A549 (cell line): Measurements from ENCODE around the gene CCDC9. TPM values are rescaled to one million over a fixed set of nuclear protein-coding genes. Genes with fewer than 3 reads are reported as not detected.

Experiments used
- ATAC-seq, 2 experiments: fragments of 200-7000 bp in 1 of 2; fragments of >200 bp in 1 of 2; cut with Nextera tagmentation in 1 of 2; cut with Tn5 transposase in 1 of 2; 3 replicates each; pipeline versions ENCODE4 v1.8.0 to v1.9.1; 2018 to 2020; ENCODE audit warnings: mild to moderate bottlenecking in 1 of 2, moderate library complexity in 1 of 2
- CTCF ChIA-PET: fragments of 300-600 bp; sonication (Branson Sonifier 250); formaldehyde crosslinking; extraction: SDS; loops from one replicate; lab custom pipeline; 2021; ENCODE audit warnings: antibody characterized with exemption, inconsistent platforms; lab: Yijun Ruan, JAX
- POLR2A ChIA-PET: fragments of 350-600 bp; formaldehyde crosslinking; extraction: SDS; loops from one replicate; lab custom pipeline; 2021; ENCODE audit warnings: antibody characterized with exemption, inconsistent platforms; lab: Yijun Ruan, JAX
- DNase-seq, 2 experiments: peaks; one replicate each; pipeline versions ENCODE4 v3.0.0 to v3.0.0-alpha.2; 2011 to 2016; ENCODE audit warnings: low read depth in 1 of 2, low spot score in 1 of 2
- FAIRE-seq: peaks from 2 replicates; lab custom pipeline; 2011; peaks lifted over from hg19 to GRCh38; lab: Jason Lieb, UNC
- H3K27ac ChIP-seq, 2 experiments: fragments of >200 bp; sonication (Bioruptor Twin); formaldehyde crosslinking; 3 replicates each; pipeline ENCODE4 v1.5.1; 2016 to 2017
- H3K4me1 ChIP-seq: fragments of >200 bp; sonication (Bioruptor Twin); formaldehyde crosslinking; 3 replicates; pipeline ENCODE4 v1.6.1; 2016
- H3K4me2 ChIP-seq: fragments of >200 bp; sonication (Bioruptor Twin); formaldehyde crosslinking; 3 replicates; pipeline ENCODE4 v1.6.1; 2016
- H3K4me3 ChIP-seq: fragments of >200 bp; sonication (Bioruptor Twin); formaldehyde crosslinking; 3 replicates; pipeline ENCODE4 v1.5.1; 2016
- H3K9me3 ChIP-seq: fragments of >200 bp; sonication (Bioruptor Twin); formaldehyde crosslinking; 3 replicates; pipeline ENCODE4 v1.6.1; 2016
- BHLHE40 ChIP-seq: IDR thresholded peaks from 2 replicates; pipeline ENCODE4 v1.6.1; 2012; ENCODE audit warnings: low read depth, low read length, inconsistent platforms
- EHF ChIP-seq: fragments of 250-450 bp; sonication (Bioruptor Pico); IDR thresholded peaks from 2 replicates; pipeline ENCODE4 v1.5.0; 2020; ENCODE audit warnings: mild to moderate bottlenecking
- FOXS1 ChIP-seq: fragments of 250-450 bp; sonication (Bioruptor Pico); IDR thresholded peaks from 2 replicates; pipeline ENCODE4 v1.5.0; 2020; ENCODE audit warnings: mild to moderate bottlenecking, moderate library complexity
- HDAC2 ChIP-seq: fragments of 200-600 bp; sonication (generic); IDR thresholded peaks from 2 replicates; pipeline ENCODE4 v1.6.1; 2016
- HEYL ChIP-seq: fragments of 250-450 bp; sonication (Bioruptor Pico); IDR thresholded peaks from 2 replicates; pipeline ENCODE4 v1.8.0; 2021; ENCODE audit warnings: mild to moderate bottlenecking, moderate library complexity
- HMGXB4 ChIP-seq: fragments of 250-450 bp; sonication (Bioruptor Pico); IDR thresholded peaks from 2 replicates; pipeline ENCODE4 v1.5.0; 2021; ENCODE audit warnings: mild to moderate bottlenecking, moderate library complexity, borderline replicate concordance
- HOXA7 ChIP-seq: fragments of 250-450 bp; sonication (Bioruptor Pico); IDR thresholded peaks from 2 replicates; pipeline ENCODE4 v1.5.0; 2020; ENCODE audit warnings: mild to moderate bottlenecking, moderate library complexity
- HOXB13 ChIP-seq: fragments of 250-450 bp; sonication (Bioruptor Pico); IDR thresholded peaks from 2 replicates; pipeline ENCODE4 v1.5.0; 2020; ENCODE audit warnings: low read depth, mild to moderate bottlenecking, moderate library complexity
- HOXB5 ChIP-seq: fragments of 250-450 bp; sonication (Bioruptor Pico); IDR thresholded peaks from 2 replicates; pipeline ENCODE4 v1.5.0; 2020; ENCODE audit warnings: mild to moderate bottlenecking, moderate library complexity
- JUNB ChIP-seq: fragments of >200 bp; sonication (Bioruptor Twin); formaldehyde crosslinking; IDR thresholded peaks from 2 replicates; pipeline ENCODE4 v1.6.1; 2016
- MAFK ChIP-seq: fragments of 450-650 bp; IDR thresholded peaks from 2 replicates; pipeline ENCODE4 v1.6.1; 2014; ENCODE audit not compliant: partially characterized antibody
- MAZ ChIP-seq: fragments of 150-350 bp; IDR thresholded peaks from 2 replicates; pipeline ENCODE4 v1.6.1; 2014; ENCODE audit warnings: antibody characterized with exemption, low read depth, low read length, borderline replicate concordance
- PBX3 ChIP-seq: IDR thresholded peaks from 2 replicates; pipeline ENCODE4 v1.6.1; 2012
- RCOR1 ChIP-seq: fragments of 150-350 bp; IDR thresholded peaks from 2 replicates; pipeline ENCODE4 v1.6.1; 2014; ENCODE audit warnings: antibody characterized with exemption, low read length, low read depth
- SREBF2 ChIP-seq: fragments of 450-650 bp; IDR thresholded peaks from 2 replicates; pipeline ENCODE4 v1.6.1; 2014; ENCODE audit warnings: mild to moderate bottlenecking, moderate library complexity
- WGBS: methylation state at CpG from one replicate; pipeline ENCODE4 v1.1.6; 2017; ENCODE audit errors: missing lambda C conversion rate; 5-methylcytosine and 5-hydroxymethylcytosine counted together
- polyA plus RNA-seq, 4 experiments: library from polyadenylated mRNA; depleted of rRNA in 3 of 4; stranded (reverse); fragments of >200 nt; fragmentation: RNase III in 1 of 4; extraction: RNeasy Plus Mini Kit Qiagen cat#74134 plus additional on column Dnase treatment in 1 of 4; gene quantifications; 2 replicates in 3 of 4; 3 replicates in 1 of 4; pipeline ENCODE4 v1.2.3, GENCODE V29; 2011 to 2017
- small RNA-seq, 6 experiments: library from RNA; depleted of rRNA; stranded (forward); fragments of <200 nt; gene quantifications; one replicate each; pipeline ENCODE3, GENCODE V24; 2012
- TF ChIP-seq, protein P1 (sequence below): fragments of >200 bp; sonication (Bioruptor Twin); formaldehyde crosslinking; IDR thresholded peaks from 2 replicates; pipeline ENCODE4 v1.6.1; 2016
- TF ChIP-seq, protein P2 (sequence below): IDR thresholded peaks from 2 replicates; pipeline ENCODE4 v1.6.1; 2012

CCDC9 gene
- polyA plus RNA-seq, 2 of the 4 experiments (the other 2 are of a cell fraction): 9.4 to 24.6 TPM

DNA sequence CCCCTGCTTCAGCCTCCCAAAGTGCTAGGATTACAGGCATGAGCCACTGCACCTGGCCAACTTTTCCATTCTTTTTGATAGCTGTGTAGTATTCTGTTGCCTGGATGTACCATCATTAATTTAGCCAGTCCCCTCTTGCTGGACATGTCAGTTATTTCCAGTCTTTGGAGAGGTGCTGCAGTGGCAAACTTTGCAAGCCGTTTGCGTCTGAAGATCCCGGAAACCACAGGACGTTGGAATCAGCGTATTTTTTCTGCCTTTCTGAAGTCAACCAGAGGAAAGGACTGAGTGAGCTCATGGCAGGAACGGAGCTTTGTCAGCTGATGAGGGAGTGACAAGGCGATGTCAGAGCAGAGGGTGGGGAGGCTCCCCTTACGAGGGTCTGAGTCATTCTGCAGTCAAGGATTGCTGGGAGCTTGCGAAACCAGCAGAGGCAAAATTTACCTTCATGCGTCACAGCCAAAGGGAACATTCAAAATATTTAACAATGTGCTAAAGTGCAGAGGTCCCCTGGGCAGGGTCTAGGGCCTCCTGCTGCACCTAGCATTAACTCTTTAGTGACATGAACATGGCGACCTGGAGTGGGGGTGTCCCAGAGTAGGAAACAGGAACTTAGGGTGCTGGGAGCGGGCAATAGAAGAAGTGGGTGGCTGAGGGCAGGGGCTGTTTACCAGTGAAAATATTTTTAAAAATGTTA lies 58.9 kb downstream of the CCDC9 start (continued):
- TF ChIP-seq HMGXB4: no peak
- TF ChIP-seq HOXA7 (CRISPR knock-in tag): no peak
- TF ChIP-seq HOXB13 (CRISPR knock-in tag): peak; percentile 67; the same call in 1 of the 2 replicates
- no peak for TF ChIP-seq SREBF2
- peak; percentile 55 for TF ChIP-seq HOXB5 (CRISPR knock-in tag)
- TF ChIP-seq RCOR1: peak; percentile 69; the same call in 1 of the 2 replicates
- peak; percentile 92 for TF ChIP-seq PBX3
- TF ChIP-seq, protein P1, sequence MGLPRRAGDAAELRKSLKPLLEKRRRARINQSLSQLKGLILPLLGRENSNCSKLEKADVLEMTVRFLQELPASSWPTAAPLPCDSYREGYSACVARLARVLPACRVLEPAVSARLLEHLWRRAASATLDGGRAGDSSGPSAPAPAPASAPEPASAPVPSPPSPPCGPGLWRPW: peak; percentile 92
- no peak for TF ChIP-seq BHLHE40
- TF ChIP-seq MAZ: no peak
- TF ChIP-seq EHF (CRISPR knock-in tag): no peak
- peak; percentile 76; the same call in 1 of the 2 replicates for TF ChIP-seq HDAC2
- peak; percentile 94 for TF ChIP-seq MAFK
- TF ChIP-seq JUNB: peak; percentile 96

DNA sequence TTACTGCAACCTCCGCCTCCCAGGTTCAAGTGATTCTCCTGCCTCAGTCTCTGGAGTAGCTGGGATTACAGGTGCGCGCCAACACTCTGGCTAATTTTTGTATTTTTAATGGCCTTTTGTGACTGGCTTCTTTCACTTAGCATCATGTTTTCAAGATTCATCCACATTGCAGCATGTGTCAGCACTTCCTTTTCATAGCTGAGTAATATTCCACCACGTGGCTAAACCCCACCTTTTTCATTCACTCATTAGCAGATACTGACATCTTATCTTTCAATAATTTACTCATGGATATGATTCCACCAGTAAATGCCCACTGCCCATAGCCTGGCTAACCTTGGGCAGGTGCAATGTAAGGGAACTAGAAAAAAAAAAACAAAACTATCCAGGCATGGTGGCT lies 60.2 kb downstream of the CCDC9 start:
- H3K4me1 ChIP-seq: peaks cover 19% of the 10 kb centered on the region
- no peak for FAIRE-seq
- no peak for DNase-seq
- ChIA-PET POLR2A (interaction anchor here (0.7 to 2.4 kb wide), 2 partner anchors 32 to 43 kb away, joined by 4 to 21 read pairs; partner anchors contain the start of gene DHX34), CTCF (interaction anchor here (1.2 to 7.1 kb wide), 6 partner anchors 10 to 75 kb away, joined by 4 to 73 read pairs (median 6); partner anchors contain the start of gene DHX34)
- peaks cover 18% of the 10 kb centered on the region for H3K9me3 ChIP-seq
- H3K4me3 ChIP-seq: no peak overlapping the region
- TF ChIP-seq HEYL (CRISPR knock-in tag) (0 out of 2 replicates have a peak, but pooled peaks have one; percentile 46), FOXS1 (no peak)
- TF ChIP-seq, protein P2, sequence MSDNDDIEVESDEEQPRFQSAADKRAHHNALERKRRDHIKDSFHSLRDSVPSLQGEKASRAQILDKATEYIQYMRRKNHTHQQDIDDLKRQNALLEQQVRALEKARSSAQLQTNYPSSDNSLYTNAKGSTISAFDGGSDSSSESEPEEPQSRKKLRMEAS: peak; percentile 64
- H3K4me2 ChIP-seq: no peak overlapping the region
- H3K27ac ChIP-seq: peak overlapping the region; percentile 67 to 81; a peak in 5 of 6 replicates
- 75% methylated on average over 4 of the region's 4 CpGs for WGBS
- ATAC-seq: no peak

DNA sequence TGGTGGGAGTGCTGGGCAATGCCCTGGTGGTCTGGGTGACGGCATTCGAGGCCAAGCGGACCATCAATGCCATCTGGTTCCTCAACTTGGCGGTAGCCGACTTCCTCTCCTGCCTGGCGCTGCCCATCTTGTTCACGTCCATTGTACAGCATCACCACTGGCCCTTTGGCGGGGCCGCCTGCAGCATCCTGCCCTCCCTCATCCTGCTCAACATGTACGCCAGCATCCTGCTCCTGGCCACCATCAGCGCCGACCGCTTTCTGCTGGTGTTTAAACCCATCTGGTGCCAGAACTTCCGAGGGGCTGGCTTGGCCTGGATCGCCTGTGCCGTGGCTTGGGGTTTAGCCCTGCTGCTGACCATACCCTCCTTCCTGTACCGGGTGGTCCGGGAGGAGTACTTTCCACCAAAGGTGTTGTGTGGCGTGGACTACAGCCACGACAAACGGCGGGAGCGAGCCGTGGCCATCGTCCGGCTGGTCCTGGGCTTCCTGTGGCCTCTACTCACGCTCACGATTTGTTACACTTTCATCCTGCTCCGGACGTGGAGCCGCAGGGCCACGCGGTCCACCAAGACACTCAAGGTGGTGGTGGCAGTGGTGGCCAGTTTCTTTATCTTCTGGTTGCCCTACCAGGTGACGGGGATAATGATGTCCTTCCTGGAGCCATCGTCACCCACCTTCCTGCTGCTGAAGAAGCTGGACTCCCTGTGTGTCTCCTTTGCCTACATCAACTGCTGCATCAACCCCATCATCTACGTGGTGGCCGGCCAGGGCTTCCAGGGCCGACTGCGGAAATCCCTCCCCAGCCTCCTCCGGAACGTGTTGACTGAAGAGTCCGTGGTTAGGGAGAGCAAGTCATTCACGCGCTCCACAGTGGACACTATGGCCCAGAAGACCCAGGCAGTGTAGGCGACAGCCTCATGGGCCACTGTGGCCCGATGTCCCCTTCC lies 63.9 kb downstream of the CCDC9 start:
- H3K4me1 ChIP-seq: peaks cover 8% of the 10 kb centered on the region
- H3K4me3 ChIP-seq: no peak overlapping the region
- no peak for ATAC-seq
- CTCF ChIA-PET: interaction anchor here (0.6 to 1.7 kb wide), 5 partner anchors 14 to 445 kb away, joined by 3 to 11 read pairs (median 5); partner anchors contain the start of gene DHX34
- H3K9me3 ChIP-seq: peaks cover 5% of the 10 kb centered on the region
- no peak for FAIRE-seq
- peak overlapping the region; percentile 21 to 24; a peak in 1 of 6 replicates for H3K27ac ChIP-seq
- no peak overlapping the region for H3K4me2 ChIP-seq
- 93% methylated on average over 46 of the region's 46 CpGs for WGBS
- DNase-seq: no peak
- POLR2A ChIA-PET: no interaction called here
- no peak for TF ChIP-seq PBX3

Small RNA genes within 50 kb of the gene (small RNA-seq; reads per million reads assigned to genes)
- gene MIR3190: 0 reads per million in 6 experiments

Other genes with a start within 250 kb of the CCDC9 start
- 1.3 and 1.5 TPM in 2 replicates for gene NPAS1, start 236.7 kb upstream of the CCDC9 start, polyA plus RNA-seq (2011; rRNA removed)
- 2.3 to 3.5 TPM (median 3.4 TPM) in 3 replicates for gene NPAS1, start 236.7 kb upstream of the CCDC9 start, polyA plus RNA-seq (2017; fragmentation: RNase III; extraction: RNeasy Plus Mini Kit Qiagen cat#74134 plus additional on column Dnase treatment)
- 12.4 and 15.2 TPM in 2 replicates for gene TMEM160, start 207.9 kb upstream of the CCDC9 start, polyA plus RNA-seq (2011; rRNA removed)
- gene TMEM160, start 207.9 kb upstream of the CCDC9 start, polyA plus RNA-seq (2017; fragmentation: RNase III; extraction: RNeasy Plus Mini Kit Qiagen cat#74134 plus additional on column Dnase treatment): 40.8 to 50.4 TPM (median 42.2 TPM) in 3 replicates
- gene ZC3H4, start 142.7 kb upstream of the CCDC9 start, polyA plus RNA-seq (2011; rRNA removed): 7.7 and 9.6 TPM in 2 replicates
- gene ZC3H4, start 142.7 kb upstream of the CCDC9 start, polyA plus RNA-seq (2017; fragmentation: RNase III; extraction: RNeasy Plus Mini Kit Qiagen cat#74134 plus additional on column Dnase treatment): 29.7 to 37.9 TPM (median 33.4 TPM) in 3 replicates
- 229 and 249 TPM in 2 replicates for gene SAE1, start 125.7 kb upstream of the CCDC9 start, polyA plus RNA-seq (2011; rRNA removed)
- 187 to 206 TPM (median 205 TPM) in 3 replicates for gene SAE1, start 125.7 kb upstream of the CCDC9 start, polyA plus RNA-seq (2017; fragmentation: RNase III; extraction: RNeasy Plus Mini Kit Qiagen cat#74134 plus additional on column Dnase treatment)
- gene BBC3, start 25.3 kb upstream of the CCDC9 start, polyA plus RNA-seq (2011; rRNA removed): 3.6 and 6.0 TPM in 2 replicates
- gene BBC3, start 25.3 kb upstream of the CCDC9 start, polyA plus RNA-seq (2017; fragmentation: RNase III; extraction: RNeasy Plus Mini Kit Qiagen cat#74134 plus additional on column Dnase treatment): 8.9 to 9.4 TPM (median 8.9 TPM) in 3 replicates
- gene INAFM1, start 18.4 kb downstream of the CCDC9 start, polyA plus RNA-seq (2011; rRNA removed): 1.5 and 1.6 TPM in 2 replicates
- 4.6 to 5.7 TPM (median 5.5 TPM) in 3 replicates for gene INAFM1, start 18.4 kb downstream of the CCDC9 start, polyA plus RNA-seq (2017; fragmentation: RNase III; extraction: RNeasy Plus Mini Kit Qiagen cat#74134 plus additional on column Dnase treatment)
- gene C5AR1, start 53.3 kb downstream of the CCDC9 start, polyA plus RNA-seq (2011; rRNA removed): 3.4 and 3.5 TPM in 2 replicates
- gene C5AR1, start 53.3 kb downstream of the CCDC9 start, polyA plus RNA-seq (2017; fragmentation: RNase III; extraction: RNeasy Plus Mini Kit Qiagen cat#74134 plus additional on column Dnase treatment): 1.4 to 1.6 TPM (median 1.5 TPM) in 3 replicates
- gene C5AR2, start 75.7 kb downstream of the CCDC9 start, polyA plus RNA-seq (2011; rRNA removed): 0.28 and 0.36 TPM in 2 replicates
- gene C5AR2, start 75.7 kb downstream of the CCDC9 start, polyA plus RNA-seq (2017; fragmentation: RNase III; extraction: RNeasy Plus Mini Kit Qiagen cat#74134 plus additional on column Dnase treatment): 0.13 to 0.25 TPM (median 0.17 TPM) in 3 replicates
- gene DHX34, start 92.8 kb downstream of the CCDC9 start, polyA plus RNA-seq (2011; rRNA removed): 12.4 and 14.4 TPM in 2 replicates
- 23.1 to 24.5 TPM (median 23.4 TPM) in 3 replicates for gene DHX34, start 92.8 kb downstream of the CCDC9 start, polyA plus RNA-seq (2017; fragmentation: RNase III; extraction: RNeasy Plus Mini Kit Qiagen cat#74134 plus additional on column Dnase treatment)
- gene MEIS3, start 163.0 kb downstream of the CCDC9 start, polyA plus RNA-seq (2011; rRNA removed): 16.5 and 19.2 TPM in 2 replicates
- 21.8 to 31.4 TPM (median 27.1 TPM) in 3 replicates for gene MEIS3, start 163.0 kb downstream of the CCDC9 start, polyA plus RNA-seq (2017; fragmentation: RNase III; extraction: RNeasy Plus Mini Kit Qiagen cat#74134 plus additional on column Dnase treatment)
- 0.12 and 0.35 TPM in 2 replicates for gene SLC8A2, start 215.4 kb downstream of the CCDC9 start, polyA plus RNA-seq (2011; rRNA removed)
- 0.15 to 0.30 TPM (median 0.17 TPM) in 3 replicates for gene SLC8A2, start 215.4 kb downstream of the CCDC9 start, polyA plus RNA-seq (2017; fragmentation: RNase III; extraction: RNeasy Plus Mini Kit Qiagen cat#74134 plus additional on column Dnase treatment)
- gene KPTN, start 227.7 kb downstream of the CCDC9 start, polyA plus RNA-seq (2011; rRNA removed): 10.6 and 12.5 TPM in 2 replicates
- 20.6 to 22.1 TPM (median 20.8 TPM) in 3 replicates for gene KPTN, start 227.7 kb downstream of the CCDC9 start, polyA plus RNA-seq (2017; fragmentation: RNase III; extraction: RNeasy Plus Mini Kit Qiagen cat#74134 plus additional on column Dnase treatment)